ENCODE measurements around the gene GMIP.

GRCh38 chr19:19623383-19623782 is 20.1 kb downstream of the GMIP start:
- no peak for TF ChIP-seq CTCF (IDR thresholded peaks at IDR 0.05)
- no peak for TF ChIP-seq POLR2A (IDR thresholded peaks at IDR 0.05)

Data from uterus (tissue), 2 donors.